Heart left ventricle (tissue), 16 donors: Measurements from ENCODE around the gene PCED1B. TPM values are rescaled to one million over a fixed set of nuclear protein-coding genes. Genes with fewer than 3 reads are reported as not detected.

Experiments
- ATAC-seq, 4 donors: fragments of 200-7000 bp; cut with Tn5 transposase; one replicate each; pipeline ENCODE4 v1.9.1; 2020 to 2022; ENCODE audit warnings: moderate library complexity in 4 of 4, mild to moderate bottlenecking in 3 of 4, moderate number of reproducible peaks in 1 of 4
- DNase-seq, 5 donors: peaks; one replicate each; pipeline ENCODE4 v3.0.0-alpha.2; 2020
- H3K27ac ChIP-seq, 12 donors: fragments of 200-600 bp; sonication (generic) in 4 of 12; one replicate each; pipeline versions ENCODE4 v1.5.0 to v1.8.0; 2016 to 2022; ENCODE audit warnings: mild to moderate bottlenecking in 2 of 12
- H3K27me3 ChIP-seq, 9 donors: fragments of 200-600 bp; sonication (generic) in 2 of 9; one replicate each; pipeline versions ENCODE4 v1.5.1 to v1.8.0; 2016 to 2022; ENCODE audit warnings: mild to moderate bottlenecking in 3 of 9
- H3K36me3 ChIP-seq, 9 donors: fragments of 200-600 bp; sonication (generic) in 2 of 9; one replicate each; pipeline versions ENCODE4 v1.5.0 to v1.8.0; 2018 to 2022; ENCODE audit warnings: mild to moderate bottlenecking in 2 of 9
- H3K4me1 ChIP-seq, 12 donors: fragments of 200-600 bp; sonication (generic) in 4 of 12; one replicate each; pipeline versions ENCODE4 v1.5.0 to v1.8.0; 2016 to 2022; ENCODE audit warnings: mild to moderate bottlenecking in 3 of 12
- H3K4me3 ChIP-seq, 12 donors: fragments of 200-600 bp; sonication (generic) in 4 of 12; one replicate each; pipeline versions ENCODE4 v1.5.0 to v1.8.0; 2017 to 2022; ENCODE audit warnings: mild to moderate bottlenecking in 9 of 12, moderate library complexity in 4 of 12
- H3K9me3 ChIP-seq, 12 donors: fragments of 200-600 bp; sonication (generic) in 4 of 12; one replicate each; pipeline versions ENCODE4 v1.5.0 to v1.8.0; 2016 to 2022; ENCODE audit warnings: mild to moderate bottlenecking in 1 of 12
- POLR2A ChIP-seq, 2 donors: fragments of 450-650 bp; IDR thresholded peaks; one replicate each; pipeline ENCODE4 v1.6.1; 2017; ENCODE audit warnings: antibody characterized with exemption in 2 of 2, mild to moderate bottlenecking in 2 of 2, moderate library complexity in 2 of 2
- WGBS, 4 donors: extraction: QIAGEN DNeasy Blood & Tissue Kit in 2 of 4; methylation state at CpG; one replicate each; pipeline versions ENCODE4 v1.1.5 to v1.1.7; 2013 to 2018; 5-methylcytosine and 5-hydroxymethylcytosine counted together
- intact Hi-C, 10 donors: fragments of 100-400 bp; cut with DNase I; formaldehyde crosslinking; loops; one replicate each; pipeline versions ENCODE4 v1.11.1 to v1.14.2; 2022
- polyA plus RNA-seq, 2 donors: library from polyadenylated mRNA; stranded (reverse); fragments of 200-250 nt; gene quantifications; one replicate each; pipeline ENCODE4 v1.2.3, GENCODE V29; 2013
- total RNA-seq, 9 donors: library from RNA; depleted of rRNA in 2 of 9; stranded (reverse); fragments of >200 nt in 2 of 9; fragmentation: NEBNext Ultra II Directional in 3 of 9; extraction: Animal tissue kit (Norgen Biotek cat#: 25700) in 3 of 9; gene quantifications; one replicate each; pipeline versions ENCODE4 v1.1.0 to v1.2.4, GENCODE V29; 2016 to 2023
- TF ChIP-seq, protein P1 (sequence below), 12 donors: fragments of 200-600 bp; sonication (generic) in 4 of 12; IDR thresholded peaks; one replicate each; pipeline versions ENCODE4 v1.5.0 to v1.8.0; 2018 to 2022; ENCODE audit warnings: antibody characterized with exemption in 12 of 12, mild to moderate bottlenecking in 5 of 12
- donor health status: ischemic (EF 13 %, LVEDD 7.1; RV severe dilation, severe dysfunction).
- donor health status: healthy with polysubstance abuse.
- donor health status: DM: no; HTN: yes; CAD: no.
- donor health status: DM: no; HTN: no; CAD: no.
- donor health status: ischemic (EF 25% LVEDD 6.9; RV normal size, moderate dysfunction).
- donor health status: ischemic (EF 25% LVEDD 5.7; RV mildly dilated, moderate dysfunction).
- donor health status: healthy.
- donor health status: DM: yes; HTN: yes; CAD: no.
- donor health status: ischemic (EF 35%, LVEDD 5.7; RV mildly dilated, moderate dysfunction).
- donor health status: nonischemic (EF 11% LVEDD 7.7; RV severe dilation, severe dysfunction).
- donor health status: DM: yes; HTN: yes; CAD: no.
- donor health status: PGD.
- donor health status: ischemic (EF 29% LVEDD 5.4; RV normal size, mild dysfunction).
- donor health status: nonischemic (EF 23%, LVEDD 6.1; RV moderate dilation, normal function).

Gene PCED1B
- total and polyA plus RNA-seq, 11 donors: 0.39 to 9.5 (median 0.72) TPM; not detected in 2

DNA sequence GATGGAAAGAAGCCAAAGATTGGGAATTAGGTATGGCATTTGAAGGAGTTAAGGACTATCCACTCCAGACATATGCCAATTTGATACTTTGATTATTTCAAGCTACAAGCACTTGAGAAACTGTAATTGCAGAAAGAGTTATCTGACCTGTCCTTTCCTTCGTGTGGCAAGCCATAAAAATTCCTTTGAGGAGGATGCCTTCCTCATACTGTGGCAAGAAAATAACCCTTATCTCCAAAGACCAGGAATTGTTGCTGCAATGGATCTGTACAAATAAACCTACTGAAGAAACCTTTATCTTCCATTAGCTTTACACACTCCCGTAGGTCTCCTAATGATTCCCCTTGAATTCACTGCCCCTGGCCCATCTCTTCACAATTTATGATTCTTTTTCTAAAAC lies 165.4 kb downstream of the PCED1B start:
- Histone ChIP-seq H3K27me3 (no peaks in the 10 kb centered on the region), H3K9me3 (no peaks in the 10 kb centered on the region), H3K27ac (no peak overlapping the region), H3K4me1 (no peaks in the 10 kb centered on the region), H3K36me3 (no peaks in the 10 kb centered on the region), H3K4me3 (no peak overlapping the region)
- TF ChIP-seq, protein P1, sequence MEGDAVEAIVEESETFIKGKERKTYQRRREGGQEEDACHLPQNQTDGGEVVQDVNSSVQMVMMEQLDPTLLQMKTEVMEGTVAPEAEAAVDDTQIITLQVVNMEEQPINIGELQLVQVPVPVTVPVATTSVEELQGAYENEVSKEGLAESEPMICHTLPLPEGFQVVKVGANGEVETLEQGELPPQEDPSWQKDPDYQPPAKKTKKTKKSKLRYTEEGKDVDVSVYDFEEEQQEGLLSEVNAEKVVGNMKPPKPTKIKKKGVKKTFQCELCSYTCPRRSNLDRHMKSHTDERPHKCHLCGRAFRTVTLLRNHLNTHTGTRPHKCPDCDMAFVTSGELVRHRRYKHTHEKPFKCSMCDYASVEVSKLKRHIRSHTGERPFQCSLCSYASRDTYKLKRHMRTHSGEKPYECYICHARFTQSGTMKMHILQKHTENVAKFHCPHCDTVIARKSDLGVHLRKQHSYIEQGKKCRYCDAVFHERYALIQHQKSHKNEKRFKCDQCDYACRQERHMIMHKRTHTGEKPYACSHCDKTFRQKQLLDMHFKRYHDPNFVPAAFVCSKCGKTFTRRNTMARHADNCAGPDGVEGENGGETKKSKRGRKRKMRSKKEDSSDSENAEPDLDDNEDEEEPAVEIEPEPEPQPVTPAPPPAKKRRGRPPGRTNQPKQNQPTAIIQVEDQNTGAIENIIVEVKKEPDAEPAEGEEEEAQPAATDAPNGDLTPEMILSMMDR (IDR thresholded peaks at IDR 0.05): no peak
- no peak for TF ChIP-seq POLR2A (IDR thresholded peaks at IDR 0.05)
- ATAC-seq: no peak
- no peak for DNase-seq
- WGBS, 4 donors: 54 to 76% (median 63%) methylated on average over 2 of the region's 2 CpGs
- intact Hi-C loops: no loop called here

DNA sequence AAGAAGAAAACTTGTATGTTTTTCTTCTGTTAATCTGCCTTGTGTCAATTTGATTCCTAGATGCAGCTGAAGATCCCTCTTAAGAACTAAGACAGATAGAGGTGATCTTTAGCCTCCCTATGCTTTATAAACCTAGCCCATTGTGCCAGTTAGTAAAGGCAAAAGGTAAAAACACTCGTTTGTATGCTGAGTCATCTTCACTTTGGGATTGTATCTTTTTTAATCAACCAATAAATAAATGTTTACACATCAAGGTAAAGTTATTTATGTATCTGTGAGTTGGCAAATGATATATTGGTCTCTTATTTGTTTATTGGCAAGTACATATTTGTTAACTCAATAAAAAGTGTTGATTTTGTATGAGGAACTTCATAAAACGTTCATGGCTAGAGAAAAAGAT lies 166.2 kb downstream of the PCED1B start:
- H3K4me1 ChIP-seq: no peaks in the 10 kb centered on the region

DNA sequence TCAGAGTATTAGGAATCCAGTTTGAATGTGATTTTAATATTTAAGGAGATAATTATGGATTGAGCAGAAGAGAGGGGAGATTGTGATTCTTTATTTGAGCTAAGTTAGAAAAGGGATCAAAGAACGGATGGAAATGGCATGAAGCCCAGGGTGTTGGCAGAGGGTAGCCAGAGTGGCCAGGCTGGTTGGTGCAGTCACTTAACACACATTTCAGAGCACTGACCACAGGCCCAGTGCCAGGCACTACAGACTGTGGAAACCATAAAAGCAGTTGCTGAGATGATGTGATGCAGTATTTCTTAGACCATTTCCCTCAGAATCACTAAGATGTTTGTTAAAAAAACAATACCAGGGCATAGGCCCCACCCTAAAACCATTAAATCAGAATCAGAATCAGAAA lies 168.0 kb downstream of the PCED1B start:
- ATAC-seq (no peak), DNase-seq (no peak)
- Histone ChIP-seq H3K4me1 (no peaks in the 10 kb centered on the region), H3K4me3 (no peak overlapping the region), H3K9me3 (peaks cover 0 to 11% (median 0%) of the 10 kb centered on the region in 12 donors), H3K27ac (no peak overlapping the region), H3K36me3 (no peaks in the 10 kb centered on the region), H3K27me3 (no peaks in the 10 kb centered on the region)
- TF ChIP-seq POLR2A (IDR thresholded peaks at IDR 0.05): no peak
- TF ChIP-seq, protein P1 (IDR thresholded peaks at IDR 0.05): no peak
- WGBS, 4 donors: 50 to 63% (median 52%) methylated on average over 1 of the region's 1 CpG
- intact Hi-C loops: no loop called here

More for the DNA sequence above, 166.2 kb downstream of the PCED1B start:
- Histone ChIP-seq H3K27me3 (no peaks in the 10 kb centered on the region), H3K27ac (no peak overlapping the region), H3K4me3 (no peak overlapping the region), H3K36me3 (no peaks in the 10 kb centered on the region), H3K9me3 (no peaks in the 10 kb centered on the region)
- WGBS, 4 donors: 83 to 89% (median 83%) methylated on average over 2 of the region's 2 CpGs
- ATAC-seq (no peak), DNase-seq (no peak)
- no peak for TF ChIP-seq POLR2A (IDR thresholded peaks at IDR 0.05)
- TF ChIP-seq, protein P1 (IDR thresholded peaks at IDR 0.05): no peak
- intact Hi-C loops: no loop called here

DNA sequence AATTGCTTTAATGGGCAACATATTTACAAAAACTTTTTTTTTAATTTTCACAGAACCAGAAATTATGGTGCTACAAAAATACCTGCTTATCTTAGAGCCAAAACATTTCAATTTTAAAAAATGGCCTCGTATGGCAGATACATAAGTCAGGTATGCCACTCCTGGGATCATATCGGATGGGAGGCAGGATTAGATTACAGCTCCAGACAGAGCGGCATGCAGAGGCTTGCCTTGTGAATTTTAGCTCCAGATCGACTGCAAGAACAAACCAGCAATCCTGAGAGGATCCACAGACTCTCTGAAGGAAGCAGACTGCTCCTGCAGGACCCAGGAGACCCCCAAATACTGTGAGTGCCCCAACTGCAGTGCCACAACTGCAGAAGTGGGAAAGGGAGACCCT lies 169.7 kb downstream of the PCED1B start:
- TF ChIP-seq, protein P1 (IDR thresholded peaks at IDR 0.05): no peak
- no peak for TF ChIP-seq POLR2A (IDR thresholded peaks at IDR 0.05)
- H3K36me3 ChIP-seq: no peaks in the 10 kb centered on the region
- no peaks in the 10 kb centered on the region for H3K27me3 ChIP-seq
- WGBS, 4 donors: 57 to 68% (median 62%) methylated on average over 4 of the region's 4 CpGs
- ATAC-seq: no peak
- intact Hi-C loops: no loop called here
- H3K4me1 ChIP-seq: no peaks in the 10 kb centered on the region
- no peak overlapping the region for H3K4me3 ChIP-seq
- H3K9me3 ChIP-seq: peaks cover 0 to 12% (median 0%) of the 10 kb centered on the region in 12 donors
- no peak overlapping the region for H3K27ac ChIP-seq
- DNase-seq: no peak
